ENCODE measurements around the gene FBXL19. TPM values are rescaled to one million over a fixed set of nuclear protein-coding genes. Genes with fewer than 3 reads are reported as not detected.

Gene FBXL19
- total and polyA plus RNA-seq, 2 of the 13 experiments (the other 11 are each of a cell fraction or from before 2014, with no cell fraction given), result 6.0 to 13.7 TPM

- TF ChIP-seq ZSCAN31 (CRISPR knock-in tag; IDR thresholded peaks at IDR 0.05; ENCODE audit: low read depth) (peak; percentile 59; the same call in 1 of the 2 replicates), NR2F1 (CRISPR knock-in tag; IDR thresholded peaks at IDR 0.05) (no peak), ZFP62 (CRISPR knock-in tag; IDR thresholded peaks at IDR 0.05) (no peak), ARHGAP35 (CRISPR knock-in tag; IDR thresholded peaks at IDR 0.05; ENCODE audit: borderline replicate concordance) (no peak), MEIS1 (CRISPR knock-in tag; IDR thresholded peaks at IDR 0.05; ENCODE audit: borderline replicate concordance) (no peak; the same call in 1 of the 2 replicates), ZBTB40 (IDR thresholded peaks at IDR 0.05) (no peak), ZBTB40 (CRISPR knock-in tag; IDR thresholded peaks at IDR 0.05) (no peak), ZNF773 (CRISPR knock-in tag; IDR thresholded peaks at IDR 0.05; ENCODE audit: borderline replicate concordance) (no peak), SP140L (CRISPR knock-in tag; IDR thresholded peaks at IDR 0.05; ENCODE audit: borderline replicate concordance) (no peak), GABPA (IDR thresholded peaks at IDR 0.05; ENCODE audit: low read depth, low read length) (peak; percentile 56), GABPA (CRISPR knock-in tag; IDR thresholded peaks at IDR 0.05; ENCODE audit: low read depth) (peak; percentile 90), ZNF629 (CRISPR knock-in tag; conservative IDR thresholded peaks at IDR 0.05) (peak; percentile 99), FOXA1 (IDR thresholded peaks at IDR 0.05) (no peak), FOXA1 (CRISPR knock-in tag; IDR thresholded peaks at IDR 0.05) (no peak), DRAP1 (CRISPR knock-in tag; IDR thresholded peaks at IDR 0.05) (no peak), ZXDC (CRISPR knock-in tag; IDR thresholded peaks at IDR 0.05) (no peak), CC2D1A (CRISPR knock-in tag; IDR thresholded peaks at IDR 0.05) (0 out of 2 replicates have a peak, but pooled peaks have one; percentile 39)
These were observed 26.3 kb upstream of the FBXL19 start (continued) for GRCh38 chr16:30896889-30897733.

All from HepG2 (cell line).